ENCODE data around the gene MAPK10.

MAPK10 gene

GRCh38 chr4:86269354-86269753 is 90.5 kb downstream of the MAPK10 start:
- TF ChIP-seq CTCF (IDR thresholded peaks at IDR 0.05; ENCODE audit: insufficient read depth, missing control alignments): no peak
- FAIRE-seq: no peak
- DNase-seq (ENCODE audit: insufficient read length, low spot score): no peak

- no peak for TF ChIP-seq CTCF (IDR thresholded peaks at IDR 0.05; ENCODE audit: insufficient read depth, missing control alignments)
- no peak for DNase-seq (ENCODE audit: insufficient read length, low spot score)
- FAIRE-seq: no peak
Measured at GRCh38 chr4:86264241-86264640, 95.6 kb downstream of the MAPK10 start.

- FAIRE-seq (no peak), DNase-seq (ENCODE audit: insufficient read length, low spot score) (no peak)
- no peak for TF ChIP-seq CTCF (IDR thresholded peaks at IDR 0.05; ENCODE audit: insufficient read depth, missing control alignments)
Measured at GRCh38 chr4:86261636-86262035, 98.2 kb downstream of the MAPK10 start.

- no peak for TF ChIP-seq CTCF (IDR thresholded peaks at IDR 0.05; ENCODE audit: insufficient read depth, missing control alignments)
- FAIRE-seq (no peak), DNase-seq (ENCODE audit: insufficient read length, low spot score) (no peak)
Measured at GRCh38 chr4:86256086-86256485, 103.8 kb downstream of the MAPK10 start.

GRCh38 chr4:86250619-86251018 is 109.2 kb downstream of the MAPK10 start:
- no peak for DNase-seq (ENCODE audit: insufficient read length, low spot score)
- no peak for TF ChIP-seq CTCF (IDR thresholded peaks at IDR 0.05; ENCODE audit: insufficient read depth, missing control alignments)
- no peak for FAIRE-seq

- FAIRE-seq (no peak), DNase-seq (ENCODE audit: insufficient read length, low spot score) (no peak)
- TF ChIP-seq CTCF (IDR thresholded peaks at IDR 0.05; ENCODE audit: insufficient read depth, missing control alignments): no peak
Measured at GRCh38 chr4:86250006-86250405, 109.8 kb downstream of the MAPK10 start.

GRCh38 chr4:86249074-86249473 is 110.8 kb downstream of the MAPK10 start:
- FAIRE-seq: no peak
- DNase-seq (ENCODE audit: insufficient read length, low spot score): no peak
- no peak for TF ChIP-seq CTCF (IDR thresholded peaks at IDR 0.05; ENCODE audit: insufficient read depth, missing control alignments)

Data from D721Med (cell line).